GM18519 (cell line): ENCODE data around the gene ZYG11B.
"Not testable (repeated sequence)": the region's sequence is repeated elsewhere in the genome, so short reads cannot be mapped to it uniquely, and the experiment has no call there.

ENCODE experiments used
- ATAC-seq: cut with Tn5 transposase; IDR thresholded peaks from one replicate; pipeline ENCODE4 v1.9.1; 2021; ENCODE audit warnings: mild to moderate bottlenecking, moderate library complexity; ENCODE audit not compliant: unreplicated experiment, low FRiP score

ZYG11B gene

GRCh38 chr1:52706941-52707926, 19.0 kb upstream of the ZYG11B start:
- no peak for ATAC-seq

- ATAC-seq, result no peak
Measured at GRCh38 chr1:52707927-52708655, 18.2 kb upstream of the ZYG11B start.

- ATAC-seq, result no peak
Measured at GRCh38 chr1:52709016-52709415, 17.2 kb upstream of the ZYG11B start.

- ATAC-seq, result no peak
Measured at GRCh38 chr1:52713590-52713989, 12.7 kb upstream of the ZYG11B start.

- not testable (repeated sequence) for ATAC-seq
Measured at GRCh38 chr1:52715296-52715695, 11.0 kb upstream of the ZYG11B start.

- ATAC-seq, result no peak
Measured at GRCh38 chr1:52723260-52723659, 3.0 kb upstream of the ZYG11B start.

GRCh38 chr1:52725903-52726264, 369 bp upstream of the ZYG11B start:
- ATAC-seq, result no peak

GRCh38 chr1:52727114-52727586, 897 bp downstream of the ZYG11B start:
- ATAC-seq, result no peak

GRCh38 chr1:52727956-52728656, 1.9 kb downstream of the ZYG11B start:
- ATAC-seq, result no peak

GRCh38 chr1:52733368-52733767, 7.1 kb downstream of the ZYG11B start:
- ATAC-seq, result no peak

GRCh38 chr1:52735371-52735770, 9.1 kb downstream of the ZYG11B start:
- ATAC-seq, result not testable (repeated sequence)

- no peak for ATAC-seq
Measured at GRCh38 chr1:52738148-52738547, 11.9 kb downstream of the ZYG11B start.

GRCh38 chr1:52738893-52739292, 12.6 kb downstream of the ZYG11B start:
- ATAC-seq, result no peak

GRCh38 chr1:52739699-52740467, 13.6 kb downstream of the ZYG11B start:
- no peak for ATAC-seq

- ATAC-seq, result no peak
Measured at GRCh38 chr1:52741259-52741658, 15.0 kb downstream of the ZYG11B start.

GRCh38 chr1:52746189-52746588, 19.9 kb downstream of the ZYG11B start:
- ATAC-seq, result no peak

GRCh38 chr1:52747450-52747849, 21.2 kb downstream of the ZYG11B start:
- no peak for ATAC-seq

GRCh38 chr1:52748119-52748518, 21.9 kb downstream of the ZYG11B start:
- ATAC-seq, result no peak

GRCh38 chr1:52749496-52749895, 23.2 kb downstream of the ZYG11B start:
- not testable (repeated sequence) for ATAC-seq

- ATAC-seq, result not testable (repeated sequence)
Measured at GRCh38 chr1:52750139-52750538, 23.9 kb downstream of the ZYG11B start.
